Measurements from ENCODE around the gene CPLX3.

Gene CPLX3

GRCh38 chr15:74873036-74873755 lies 46.8 kb downstream of the CPLX3 start, which contains the start of gene SCAMP2:
Gene SCAMP2, minus strand, starts transcription at chr15:74873365. Its CDS starts 110 bp downstream, at chr15:74873255.
- DNase-seq (ENCODE audit: low spot score): peak; percentile 98

- DNase-seq (ENCODE audit: low spot score): peak; percentile 43
Measured at GRCh38 chr15:74873756-74874424, 47.5 kb downstream of the CPLX3 start.

GRCh38 chr15:74878273-74878672 lies 51.8 kb downstream of the CPLX3 start:
- no peak for DNase-seq (ENCODE audit: low spot score)
